H1 (cell line): ENCODE results near the gene RBM34.

Experiments
- BRCA1 ChIP-seq: IDR thresholded peaks from 2 replicates; pipeline ENCODE4 v1.6.1; 2012; ENCODE audit warnings: low read depth, low read length, improper control_type of control experiment
- CHD1 ChIP-seq: IDR thresholded peaks from 2 replicates; pipeline ENCODE4 v1.6.1; 2012; ENCODE audit warnings: low read depth, low read length, improper control_type of control experiment
- CTCF ChIP-seq, 3 experiments: IDR thresholded peaks; 1 replicate in 2 of 3; 2 replicates in 1 of 3; pipeline versions ENCODE4 v1.5.1 to v1.6.1; 2011; ENCODE audit warnings: low read length in 3 of 3, mild to moderate bottlenecking in 3 of 3, inconsistent platforms in 2 of 3, low read depth in 1 of 3, moderate library complexity in 1 of 3; ENCODE audit not compliant: insufficient read depth in 1 of 3; ENCODE audit errors: control extremely low read depth in 1 of 3
- EP300 ChIP-seq, 2 experiments: IDR thresholded peaks; 1 replicate in 1 of 2; 2 replicates in 1 of 2; pipeline ENCODE4 v1.6.1; 2011 to 2012; ENCODE audit warnings: low read depth in 2 of 2, low read length in 2 of 2, mild to moderate bottlenecking in 2 of 2, borderline replicate concordance in 1 of 2, inconsistent platforms in 1 of 2, moderate library complexity in 1 of 2
- POLR2A ChIP-seq, 2 experiments: IDR thresholded peaks; 1 replicate in 1 of 2; 2 replicates in 1 of 2; pipeline ENCODE4 v1.6.1; 2011; ENCODE audit warnings: low read depth in 2 of 2, low read length in 2 of 2, mild to moderate bottlenecking in 2 of 2; ENCODE audit errors: control extremely low read depth in 1 of 2
- SP1 ChIP-seq: IDR thresholded peaks from 2 replicates; pipeline ENCODE4 v1.6.1; 2011; ENCODE audit warnings: low read depth, low read length
- TAF1 ChIP-seq: IDR thresholded peaks from 2 replicates; pipeline ENCODE4 v1.6.1; 2011; ENCODE audit warnings: mild to moderate bottlenecking, low read depth, low read length
- USF2 ChIP-seq: IDR thresholded peaks from 2 replicates; pipeline ENCODE4 v1.6.1; 2011; ENCODE audit warnings: low read length, improper control_type of control experiment

GRCh38 chr1:235133086-235133485, 28.0 kb downstream of the RBM34 start:
- no peak for TF ChIP-seq BRCA1
- no peak for TF ChIP-seq SP1
- no peak for TF ChIP-seq POLR2A (IDR thresholded peaks at IDR 0.05; ENCODE audit: control extremely low read depth in 1 of 2, low read depth in 2 of 2, low read length in 2 of 2)
- no peak for TF ChIP-seq USF2
- TF ChIP-seq CHD1 = no peak
- no peak for TF ChIP-seq EP300 (IDR thresholded peaks at IDR 0.05; ENCODE audit: borderline replicate concordance in 1 of 2, low read depth in 2 of 2, low read length in 2 of 2)
- TF ChIP-seq CTCF (IDR thresholded peaks at IDR 0.05; ENCODE audit: control extremely low read depth in 1 of 3, insufficient read depth in 1 of 3, low read depth in 1 of 3, low read length in 3 of 3) = no peak
- TF ChIP-seq TAF1 = no peak
